Liver (tissue), 9 donors: Measurements from ENCODE around the gene MICAL3. TPM values are rescaled to one million over a fixed set of nuclear protein-coding genes. Genes with fewer than 3 reads are reported as not detected.

ENCODE experiments used
- DNase-seq: peaks from one replicate; pipeline ENCODE4 v3.0.0-alpha.2; 2017; ENCODE audit warnings: low spot score
- H3K27ac ChIP-seq, 2 donors: one replicate each; pipeline ENCODE4 v1.7.0; 2013; ENCODE audit warnings: inconsistent platforms in 2 of 2, low read length in 2 of 2, control low read depth in 1 of 2, low read depth in 1 of 2, mild to moderate bottlenecking in 1 of 2
- H3K27me3 ChIP-seq, 4 donors: one replicate each; pipeline versions ENCODE4 v1.6.1 to v1.7.0; 2013; ENCODE audit warnings: low read length in 3 of 4, inconsistent platforms in 1 of 4, mild to moderate bottlenecking in 1 of 4, moderate library complexity in 1 of 4; ENCODE audit not compliant: control insufficient read depth in 4 of 4, insufficient read depth in 4 of 4
- H3K36me3 ChIP-seq, 4 donors: one replicate each; pipeline versions ENCODE4 v1.6.1 to v1.7.0; 2013; ENCODE audit warnings: low read length in 3 of 4, mild to moderate bottlenecking in 3 of 4, low read depth in 1 of 4, moderate library complexity in 1 of 4; ENCODE audit not compliant: control insufficient read depth in 4 of 4, insufficient read depth in 3 of 4
- H3K4me1 ChIP-seq, 4 donors: one replicate each; pipeline versions ENCODE4 v1.6.1 to v1.7.0; 2013; ENCODE audit warnings: low read length in 3 of 4, mild to moderate bottlenecking in 3 of 4, moderate library complexity in 1 of 4; ENCODE audit not compliant: control insufficient read depth in 4 of 4, insufficient read depth in 4 of 4
- H3K4me3 ChIP-seq, 3 donors: one replicate each; pipeline versions ENCODE4 v1.6.1 to v1.7.0; 2013; ENCODE audit warnings: low read length in 3 of 3, control low read depth in 1 of 3, low read depth in 1 of 3, mild to moderate bottlenecking in 1 of 3
- H3K9ac ChIP-seq, 2 donors: one replicate each; pipeline ENCODE4 v1.7.0; 2013; ENCODE audit warnings: low read length in 2 of 2, mild to moderate bottlenecking in 2 of 2, moderate library complexity in 2 of 2, control low read depth in 1 of 2, low read depth in 1 of 2
- H3K9me3 ChIP-seq, 4 donors: one replicate each; pipeline versions ENCODE4 v1.6.1 to v1.7.0; 2013; ENCODE audit warnings: low read length in 3 of 4; ENCODE audit not compliant: control insufficient read depth in 4 of 4
- EGR1 ChIP-seq, 2 donors: IDR thresholded peaks; 2 replicates each; pipeline ENCODE4 v1.6.1; 2016 to 2018; ENCODE audit warnings: antibody characterized with exemption in 2 of 2, low read depth in 2 of 2
- FOXA1 ChIP-seq: IDR thresholded peaks from 2 replicates; pipeline ENCODE4 v1.6.1; 2016; ENCODE audit warnings: antibody characterized with exemption
- FOXA2 ChIP-seq: IDR thresholded peaks from 2 replicates; pipeline ENCODE4 v1.6.1; 2016; ENCODE audit warnings: antibody characterized with exemption
- GABPA ChIP-seq, 2 donors: IDR thresholded peaks in 1 of 2; conservative IDR thresholded peaks in 1 of 2; 2 replicates each; pipeline ENCODE4 v1.6.1; 2016; ENCODE audit warnings: antibody characterized with exemption in 2 of 2, mild to moderate bottlenecking in 1 of 2, moderate library complexity in 1 of 2
- HNF4A ChIP-seq, 2 donors: conservative IDR thresholded peaks; 2 replicates each; pipeline ENCODE4 v1.6.1; 2016; ENCODE audit warnings: antibody characterized with exemption in 2 of 2, mild to moderate bottlenecking in 2 of 2
- HNF4G ChIP-seq: IDR thresholded peaks from 2 replicates; pipeline ENCODE4 v1.6.1; 2016; ENCODE audit warnings: antibody characterized with exemption
- JUND ChIP-seq, 2 donors: IDR thresholded peaks; 2 replicates each; pipeline ENCODE4 v1.6.1; 2016; ENCODE audit warnings: antibody characterized with exemption in 2 of 2
- NR2F2 ChIP-seq: IDR thresholded peaks from 2 replicates; pipeline ENCODE4 v1.6.1; 2016; ENCODE audit warnings: antibody characterized with exemption
- RAD21 ChIP-seq, 2 donors: IDR thresholded peaks; 2 replicates each; pipeline ENCODE4 v1.6.1; 2016; ENCODE audit warnings: antibody characterized with exemption in 2 of 2, mild to moderate bottlenecking in 2 of 2
- RXRA ChIP-seq, 2 donors: IDR thresholded peaks; 2 replicates each; pipeline ENCODE4 v1.6.1; 2017 to 2018; ENCODE audit warnings: antibody characterized with exemption in 2 of 2, mild to moderate bottlenecking in 1 of 2
- SP1 ChIP-seq: IDR thresholded peaks from 2 replicates; pipeline ENCODE4 v1.6.1; 2018; ENCODE audit warnings: antibody characterized with exemption, mild to moderate bottlenecking
- TAF1 ChIP-seq: conservative IDR thresholded peaks from 2 replicates; pipeline ENCODE4 v1.6.1; 2016; ENCODE audit warnings: antibody characterized with exemption, mild to moderate bottlenecking
- YY1 ChIP-seq: IDR thresholded peaks from 2 replicates; pipeline ENCODE4 v1.6.1; 2016; ENCODE audit warnings: antibody characterized with exemption, mild to moderate bottlenecking
- WGBS: extraction: QIAGEN DNeasy Blood & Tissue Kit; methylation state at CpG from one replicate; pipeline ENCODE4 v1.1.7; 2013; 5-methylcytosine and 5-hydroxymethylcytosine counted together
- polyA plus RNA-seq, 2 donors: library from polyadenylated mRNA; stranded (reverse) in 1 of 2; unstranded in 1 of 2; fragments of 200-250 nt in 1 of 2; fragments of >200 nt in 1 of 2; fragmentation: Nextera tagmentation in 1 of 2; extraction: Ambion mirVana in 1 of 2; gene quantifications; one replicate each; pipeline versions ENCODE4 v1.2.1 to v1.2.3, GENCODE V29; 2013 to 2015
- total RNA-seq, 2 donors: library from RNA; depleted of rRNA; stranded (reverse); fragments of >200 nt; gene quantifications; one replicate each; pipeline ENCODE4 v1.2.3, GENCODE V29; 2014
- TF ChIP-seq, protein P1 (sequence below): IDR thresholded peaks from 2 replicates; pipeline ENCODE4 v1.6.1; 2016; ENCODE audit warnings: antibody characterized with exemption, mild to moderate bottlenecking
- TF ChIP-seq, protein P2 (sequence below): IDR thresholded peaks from 2 replicates; pipeline ENCODE4 v1.6.1; 2016; ENCODE audit warnings: antibody characterized with exemption
- TF ChIP-seq, protein P3 (sequence below): IDR thresholded peaks from 2 replicates; pipeline ENCODE4 v1.6.1; 2016; ENCODE audit warnings: antibody characterized with exemption
- TF ChIP-seq, protein P4 (sequence below): fragments of 150-350 bp; IDR thresholded peaks from 2 replicates; pipeline ENCODE4 v1.5.1; 2017; ENCODE audit warnings: improper control_type of control experiment, low read depth, low read length; ENCODE audit not compliant: missing input control
- TF ChIP-seq, protein P5 (sequence below): IDR thresholded peaks from 2 replicates; pipeline ENCODE4 v1.6.1; 2016; ENCODE audit warnings: antibody characterized with exemption
- donor health status: healthy.
- donor health status: healthy.
- donor health status: healthy.
- donor health status: healthy.
- donor health status: healthy.

The MICAL3 gene
- total and polyA plus RNA-seq, 4 donors = 6.4 to 38.4 (median 23.4) TPM

DNA sequence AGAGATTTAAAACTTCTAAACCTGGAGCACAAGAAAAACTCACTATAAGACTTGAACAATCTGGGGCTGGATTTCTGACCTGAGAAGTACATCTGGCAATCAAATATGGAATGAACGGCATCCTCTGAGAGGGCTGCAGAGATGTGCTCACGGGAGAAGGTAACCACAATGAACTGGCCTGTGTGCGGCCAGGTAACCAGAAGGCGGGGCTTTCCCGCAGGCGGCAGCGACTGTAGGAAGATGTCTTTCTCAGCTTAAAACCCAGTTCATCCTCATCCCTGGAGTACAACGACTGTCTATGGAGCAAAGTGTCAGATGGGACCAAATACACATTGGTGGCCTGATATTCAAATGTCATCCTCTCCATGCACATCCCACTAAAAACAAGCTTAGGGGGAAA, 24.5 kb downstream of the MICAL3 start:
- no peak for DNase-seq
- WGBS = 76% methylated on average over 8 of the region's 8 CpGs
- no peaks in the 10 kb centered on the region for H3K9me3 ChIP-seq
- peaks cover 5 to 19% (median 12%) of the 10 kb centered on the region in 4 donors for H3K4me1 ChIP-seq
- no peak overlapping the region for H3K9ac ChIP-seq
- no peaks in the 10 kb centered on the region for H3K36me3 ChIP-seq
- no peak overlapping the region for H3K27ac ChIP-seq
- no peak overlapping the region for H3K4me3 ChIP-seq
- no peaks in the 10 kb centered on the region for H3K27me3 ChIP-seq
- no peak for TF ChIP-seq GABPA (IDR thresholded peaks at IDR 0.05 in 1 of 2, conservative IDR thresholded peaks at IDR 0.05 in 1 of 2)
- TF ChIP-seq, protein P1, sequence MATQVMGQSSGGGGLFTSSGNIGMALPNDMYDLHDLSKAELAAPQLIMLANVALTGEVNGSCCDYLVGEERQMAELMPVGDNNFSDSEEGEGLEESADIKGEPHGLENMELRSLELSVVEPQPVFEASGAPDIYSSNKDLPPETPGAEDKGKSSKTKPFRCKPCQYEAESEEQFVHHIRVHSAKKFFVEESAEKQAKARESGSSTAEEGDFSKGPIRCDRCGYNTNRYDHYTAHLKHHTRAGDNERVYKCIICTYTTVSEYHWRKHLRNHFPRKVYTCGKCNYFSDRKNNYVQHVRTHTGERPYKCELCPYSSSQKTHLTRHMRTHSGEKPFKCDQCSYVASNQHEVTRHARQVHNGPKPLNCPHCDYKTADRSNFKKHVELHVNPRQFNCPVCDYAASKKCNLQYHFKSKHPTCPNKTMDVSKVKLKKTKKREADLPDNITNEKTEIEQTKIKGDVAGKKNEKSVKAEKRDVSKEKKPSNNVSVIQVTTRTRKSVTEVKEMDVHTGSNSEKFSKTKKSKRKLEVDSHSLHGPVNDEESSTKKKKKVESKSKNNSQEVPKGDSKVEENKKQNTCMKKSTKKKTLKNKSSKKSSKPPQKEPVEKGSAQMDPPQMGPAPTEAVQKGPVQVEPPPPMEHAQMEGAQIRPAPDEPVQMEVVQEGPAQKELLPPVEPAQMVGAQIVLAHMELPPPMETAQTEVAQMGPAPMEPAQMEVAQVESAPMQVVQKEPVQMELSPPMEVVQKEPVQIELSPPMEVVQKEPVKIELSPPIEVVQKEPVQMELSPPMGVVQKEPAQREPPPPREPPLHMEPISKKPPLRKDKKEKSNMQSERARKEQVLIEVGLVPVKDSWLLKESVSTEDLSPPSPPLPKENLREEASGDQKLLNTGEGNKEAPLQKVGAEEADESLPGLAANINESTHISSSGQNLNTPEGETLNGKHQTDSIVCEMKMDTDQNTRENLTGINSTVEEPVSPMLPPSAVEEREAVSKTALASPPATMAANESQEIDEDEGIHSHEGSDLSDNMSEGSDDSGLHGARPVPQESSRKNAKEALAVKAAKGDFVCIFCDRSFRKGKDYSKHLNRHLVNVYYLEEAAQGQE = no peak
- TF ChIP-seq YY1 = no peak
- TF ChIP-seq FOXA2 = no peak

DNA sequence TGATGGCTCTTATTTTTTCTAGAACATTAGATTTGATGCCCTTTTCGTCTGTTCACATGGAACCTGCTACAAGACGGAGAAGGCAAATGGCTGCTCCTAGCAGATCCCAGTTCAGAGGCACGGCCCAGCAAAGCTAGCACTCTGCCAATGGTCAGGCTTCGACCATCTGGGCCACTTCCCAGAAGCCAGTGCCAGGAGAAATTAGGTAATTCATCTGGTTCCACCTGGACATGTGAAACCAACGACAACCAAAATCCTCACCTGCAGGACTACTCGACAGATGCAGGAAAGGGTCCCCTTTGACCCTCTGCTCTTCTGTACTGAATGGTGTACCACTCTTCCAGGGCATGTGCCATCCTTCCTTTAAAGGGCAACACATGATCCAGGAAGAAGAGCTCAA, 25.4 kb downstream of the MICAL3 start:
- no peak overlapping the region for H3K4me3 ChIP-seq
- no peaks in the 10 kb centered on the region for H3K36me3 ChIP-seq
- no peaks in the 10 kb centered on the region for H3K9me3 ChIP-seq
- H3K27ac ChIP-seq = no peak overlapping the region
- TF ChIP-seq RAD21 (IDR thresholded peaks at IDR 0.05) (peak; percentile 17 to 60), NR2F2 (no peak), TAF1 (no peak), JUND (IDR thresholded peaks at IDR 0.05) (no peak), HNF4A (conservative IDR thresholded peaks at IDR 0.05) (peak; percentile 8 to 23), SP1 (peak; percentile 12), HNF4G (no peak), FOXA1 (no peak), GABPA (IDR thresholded peaks at IDR 0.05 in 1 of 2, conservative IDR thresholded peaks at IDR 0.05 in 1 of 2) (no peak), EGR1 (IDR thresholded peaks at IDR 0.05; ENCODE audit: low read depth in 2 of 2) (no peak), FOXA2 (no peak), YY1 (peak; percentile 54), RXRA (IDR thresholded peaks at IDR 0.05) (peak in 1 of 2 donors; percentile 21)
- TF ChIP-seq, protein P2, sequence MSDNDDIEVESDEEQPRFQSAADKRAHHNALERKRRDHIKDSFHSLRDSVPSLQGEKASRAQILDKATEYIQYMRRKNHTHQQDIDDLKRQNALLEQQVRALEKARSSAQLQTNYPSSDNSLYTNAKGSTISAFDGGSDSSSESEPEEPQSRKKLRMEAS = peak; percentile 52
- TF ChIP-seq, protein P3, sequence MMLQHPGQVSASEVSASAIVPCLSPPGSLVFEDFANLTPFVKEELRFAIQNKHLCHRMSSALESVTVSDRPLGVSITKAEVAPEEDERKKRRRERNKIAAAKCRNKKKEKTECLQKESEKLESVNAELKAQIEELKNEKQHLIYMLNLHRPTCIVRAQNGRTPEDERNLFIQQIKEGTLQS = no peak
- TF ChIP-seq, protein P4, sequence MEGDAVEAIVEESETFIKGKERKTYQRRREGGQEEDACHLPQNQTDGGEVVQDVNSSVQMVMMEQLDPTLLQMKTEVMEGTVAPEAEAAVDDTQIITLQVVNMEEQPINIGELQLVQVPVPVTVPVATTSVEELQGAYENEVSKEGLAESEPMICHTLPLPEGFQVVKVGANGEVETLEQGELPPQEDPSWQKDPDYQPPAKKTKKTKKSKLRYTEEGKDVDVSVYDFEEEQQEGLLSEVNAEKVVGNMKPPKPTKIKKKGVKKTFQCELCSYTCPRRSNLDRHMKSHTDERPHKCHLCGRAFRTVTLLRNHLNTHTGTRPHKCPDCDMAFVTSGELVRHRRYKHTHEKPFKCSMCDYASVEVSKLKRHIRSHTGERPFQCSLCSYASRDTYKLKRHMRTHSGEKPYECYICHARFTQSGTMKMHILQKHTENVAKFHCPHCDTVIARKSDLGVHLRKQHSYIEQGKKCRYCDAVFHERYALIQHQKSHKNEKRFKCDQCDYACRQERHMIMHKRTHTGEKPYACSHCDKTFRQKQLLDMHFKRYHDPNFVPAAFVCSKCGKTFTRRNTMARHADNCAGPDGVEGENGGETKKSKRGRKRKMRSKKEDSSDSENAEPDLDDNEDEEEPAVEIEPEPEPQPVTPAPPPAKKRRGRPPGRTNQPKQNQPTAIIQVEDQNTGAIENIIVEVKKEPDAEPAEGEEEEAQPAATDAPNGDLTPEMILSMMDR = no peak
- TF ChIP-seq, protein P1 = no peak
- TF ChIP-seq, protein P5, sequence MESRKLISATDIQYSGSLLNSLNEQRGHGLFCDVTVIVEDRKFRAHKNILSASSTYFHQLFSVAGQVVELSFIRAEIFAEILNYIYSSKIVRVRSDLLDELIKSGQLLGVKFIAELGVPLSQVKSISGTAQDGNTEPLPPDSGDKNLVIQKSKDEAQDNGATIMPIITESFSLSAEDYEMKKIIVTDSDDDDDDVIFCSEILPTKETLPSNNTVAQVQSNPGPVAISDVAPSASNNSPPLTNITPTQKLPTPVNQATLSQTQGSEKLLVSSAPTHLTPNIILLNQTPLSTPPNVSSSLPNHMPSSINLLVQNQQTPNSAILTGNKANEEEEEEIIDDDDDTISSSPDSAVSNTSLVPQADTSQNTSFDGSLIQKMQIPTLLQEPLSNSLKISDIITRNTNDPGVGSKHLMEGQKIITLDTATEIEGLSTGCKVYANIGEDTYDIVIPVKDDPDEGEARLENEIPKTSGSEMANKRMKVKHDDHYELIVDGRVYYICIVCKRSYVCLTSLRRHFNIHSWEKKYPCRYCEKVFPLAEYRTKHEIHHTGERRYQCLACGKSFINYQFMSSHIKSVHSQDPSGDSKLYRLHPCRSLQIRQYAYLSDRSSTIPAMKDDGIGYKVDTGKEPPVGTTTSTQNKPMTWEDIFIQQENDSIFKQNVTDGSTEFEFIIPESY = no peak
- WGBS = 58% methylated on average over 6 of the region's 6 CpGs
- no peak for DNase-seq
- no peaks in the 10 kb centered on the region for H3K27me3 ChIP-seq
- no peak overlapping the region for H3K9ac ChIP-seq
- H3K4me1 ChIP-seq = peaks cover 5 to 20% (median 12%) of the 10 kb centered on the region in 4 donors
